Endothelial cell of umbilical vein (primary cell): ENCODE measurements around the gene SPPL2C.

Source experiments
- CTCF ChIP-seq, 2 donors: IDR thresholded peaks; 1 replicate in 1 of 2; 2 replicates in 1 of 2; pipeline ENCODE4 v1.5.1; 2011; ENCODE audit warnings: low read length in 2 of 2, mild to moderate bottlenecking in 2 of 2, moderate library complexity in 2 of 2, control low read depth in 1 of 2, inconsistent platforms in 1 of 2, low read depth in 1 of 2; ENCODE audit not compliant: insufficient read depth in 1 of 2; ENCODE audit errors: extremely low read depth in 1 of 2
- EZH2 ChIP-seq: IDR thresholded peaks from 2 replicates; pipeline ENCODE4 v1.6.1; 2012; ENCODE audit warnings: borderline replicate concordance, low read depth, mild to moderate bottlenecking, moderate library complexity, low read length, inconsistent platforms; ENCODE audit not compliant: severe bottlenecking
- GATA2 ChIP-seq: IDR thresholded peaks from 2 replicates; pipeline ENCODE4 v1.7.0; 2011; ENCODE audit warnings: low read depth, mild to moderate bottlenecking, moderate library complexity, mixed read lengths, low read length; ENCODE audit not compliant: insufficient read length, insufficient read depth
- JUN ChIP-seq: IDR thresholded peaks from 2 replicates; pipeline ENCODE4 v1.6.1; 2011; ENCODE audit warnings: borderline replicate concordance, low read depth; ENCODE audit not compliant: insufficient read length, insufficient read depth
- MAX ChIP-seq: IDR thresholded peaks from 2 replicates; pipeline ENCODE4 v1.6.1; 2011; ENCODE audit not compliant: insufficient read depth, insufficient read length
- MYC ChIP-seq: IDR thresholded peaks from one replicate; pipeline ENCODE4 v1.6.1; 2011; ENCODE audit warnings: mild to moderate bottlenecking, low read depth, low read length
- POLR2A ChIP-seq: IDR thresholded peaks from 2 replicates; pipeline ENCODE4 v1.6.1; 2012; ENCODE audit warnings: low read depth, mild to moderate bottlenecking, control low read depth, low read length
- POLR2AphosphoS5 ChIP-seq: IDR thresholded peaks from 2 replicates; pipeline ENCODE4 v1.6.1; 2012; ENCODE audit warnings: low read depth, mild to moderate bottlenecking, control low read depth, low read length, moderate library complexity; ENCODE audit not compliant: insufficient read depth

GRCh38 chr17:45870342-45870974 lies 25.8 kb downstream of the SPPL2C start:
- TF ChIP-seq EZH2 (no peak), CTCF (IDR thresholded peaks at IDR 0.05; ENCODE audit: extremely low read depth in 1 of 2, insufficient read depth in 1 of 2, low read depth in 1 of 2, low read length in 2 of 2) (no peak), POLR2AphosphoS5 (no peak), POLR2A (no peak), JUN (no peak), GATA2 (no peak), MAX (no peak), MYC (no peak)
